Esophagus squamous epithelium (tissue), 4 donors: ENCODE data around the gene AK3.

Source experiments
- CTCF ChIP-seq, 6 experiments: fragments of 450-650 bp in 4 of 6; fragments of 200-600 bp in 2 of 6; sonication (generic) in 2 of 6; IDR thresholded peaks; one replicate each; pipeline ENCODE4 v1.5.1; 2016 to 2019; ENCODE audit warnings: antibody characterized with exemption in 6 of 6, mild to moderate bottlenecking in 4 of 6, moderate library complexity in 4 of 6
- POLR2A ChIP-seq, 4 donors: fragments of 450-650 bp; IDR thresholded peaks; one replicate each; pipeline ENCODE4 v1.6.1; 2017; ENCODE audit warnings: antibody characterized with exemption in 4 of 4, mild to moderate bottlenecking in 4 of 4, moderate library complexity in 3 of 4

- TF ChIP-seq CTCF (IDR thresholded peaks at IDR 0.05), result no peak
- TF ChIP-seq POLR2A (IDR thresholded peaks at IDR 0.05), result no peak
Observed at GRCh38 chr9:4734150-4734549, 6.9 kb downstream of the AK3 start.
